CD8-positive, alpha-beta memory T cell (primary cell): Measurements from ENCODE around the gene AMIGO1. TPM values are rescaled to one million over a fixed set of nuclear protein-coding genes. Genes with fewer than 3 reads are reported as not detected.

Experiments
- CTCF ChIA-PET: fragments of 350-600 bp; sonication (Branson Sonifier 250); formaldehyde crosslinking; loops from one replicate; lab custom pipeline; 2021; ENCODE audit warnings: antibody characterized with exemption; lab: Charles Lee
- POLR2A ChIA-PET: fragments of 350-600 bp; sonication (Branson Sonifier 250); formaldehyde crosslinking; loops from one replicate; lab custom pipeline; 2021; ENCODE audit warnings: antibody characterized with exemption; lab: Charles Lee
- DNase-seq, 5 donors: peaks; one replicate each; pipeline versions ENCODE4 v3.0.0 to v3.0.0-alpha.2; 2020 to 2022; ENCODE audit warnings: mixed read lengths in 1 of 5
- H3K27ac ChIP-seq: one replicate; pipeline ENCODE4 v1.7.0; 2013; ENCODE audit warnings: low read depth, mild to moderate bottlenecking, low read length, moderate library complexity
- H3K27me3 ChIP-seq: 2 replicates; pipeline ENCODE4 v1.7.0; 2013; ENCODE audit warnings: low read length, mild to moderate bottlenecking; ENCODE audit not compliant: insufficient read depth, poor library complexity, severe bottlenecking
- H3K36me3 ChIP-seq: 2 replicates; pipeline ENCODE4 v1.7.0; 2013; ENCODE audit warnings: mild to moderate bottlenecking, low read length, moderate library complexity; ENCODE audit not compliant: insufficient read depth
- H3K4me1 ChIP-seq: 2 replicates; pipeline ENCODE4 v1.7.0; 2013; ENCODE audit warnings: mild to moderate bottlenecking, low read length, moderate library complexity; ENCODE audit not compliant: insufficient read depth
- H3K4me3 ChIP-seq: 2 replicates; pipeline ENCODE4 v1.7.0; 2013; ENCODE audit warnings: mild to moderate bottlenecking, low read length
- H3K9me3 ChIP-seq: 2 replicates; pipeline ENCODE4 v1.7.0; 2013; ENCODE audit warnings: mild to moderate bottlenecking, low read length
- H3K27ac Mint-ChIP-seq, 8 donors: one replicate each; pipeline ENCODE4 v1.8.0; 2020 to 2021; ENCODE audit warnings: mixed read lengths in 8 of 8, mild to moderate bottlenecking in 6 of 8, inconsistent platforms in 3 of 8, moderate library complexity in 3 of 8
- H3K27me3 Mint-ChIP-seq, 2 donors: one replicate each; pipeline ENCODE4 v1.8.0; 2020 to 2021; ENCODE audit warnings: mixed read lengths in 2 of 2, mild to moderate bottlenecking in 1 of 2, moderate library complexity in 1 of 2
- H3K36me3 Mint-ChIP-seq, 3 donors: one replicate each; pipeline ENCODE4 v1.8.0; 2020 to 2021; ENCODE audit warnings: mixed read lengths in 3 of 3, inconsistent platforms in 1 of 3, mild to moderate bottlenecking in 1 of 3
- H3K4me1 Mint-ChIP-seq, 3 donors: one replicate each; pipeline ENCODE4 v1.8.0; 2020 to 2021; ENCODE audit warnings: mixed read lengths in 3 of 3, inconsistent platforms in 1 of 3, mild to moderate bottlenecking in 1 of 3
- H3K4me3 Mint-ChIP-seq, 7 donors: one replicate each; pipeline ENCODE4 v1.8.0; 2020 to 2021; ENCODE audit warnings: mixed read lengths in 7 of 7, mild to moderate bottlenecking in 6 of 7, moderate library complexity in 4 of 7, inconsistent platforms in 2 of 7
- H3K9me3 Mint-ChIP-seq, 5 donors: one replicate each; pipeline ENCODE4 v1.8.0; 2020 to 2022; ENCODE audit warnings: mixed read lengths in 5 of 5, mild to moderate bottlenecking in 3 of 5, moderate library complexity in 2 of 5, inconsistent platforms in 1 of 5
- polyA plus RNA-seq: library from polyadenylated mRNA; unstranded; fragments of 300-500 nt; fragmentation: Illumina TruSeq; gene quantifications from one replicate; pipeline ENCODE4 v1.2.3, GENCODE V29; 2021
- total RNA-seq, 2 experiments: library from RNA; stranded (reverse); gene quantifications; one replicate each; pipeline ENCODE4 v1.2.3, GENCODE V29; 2021

Gene AMIGO1
- total and polyA plus RNA-seq, 3 experiments from 2014 or later: 4.0 to 20.2 (median 4.9) TPM

- Histone ChIP-seq H3K4me1 (peaks cover 71% of the 10 kb centered on the region), H3K36me3 (peaks cover 32% of the 10 kb centered on the region), H3K27ac (no peak overlapping the region), H3K9me3 (no peaks in the 10 kb centered on the region), H3K27me3 (no peaks in the 10 kb centered on the region), H3K4me3 (peak overlapping the region; percentile 87)
- Mint-ChIP-seq H3K4me1 (peaks cover 53 to 76% (median 65%) of the 10 kb centered on the region in 3 donors), H3K27ac (peak overlapping the region in 5 of 8 donors; percentile 24 to 95 (median 87)), H3K36me3 (peaks cover 5 to 50% (median 9%) of the 10 kb centered on the region in 3 donors), H3K9me3 (no peaks in the 10 kb centered on the region), H3K27me3 (no peaks in the 10 kb centered on the region), H3K4me3 (peak overlapping the region; percentile 46 to 98 (median 95))
- DNase-seq: no peak
- ChIA-PET POLR2A (no interaction called here), CTCF (interaction anchor here (0.9 to 32.5 kb wide), 4 partner anchors 12 to 38 kb away, joined by 3 to 1339 read pairs (median 203); partner anchors contain the start of genes AMIGO1, ATXN7L2 and GPR61)
Measured at GRCh38 chr1:109495738-109496137, 13.8 kb downstream of the AMIGO1 start.

DNA sequence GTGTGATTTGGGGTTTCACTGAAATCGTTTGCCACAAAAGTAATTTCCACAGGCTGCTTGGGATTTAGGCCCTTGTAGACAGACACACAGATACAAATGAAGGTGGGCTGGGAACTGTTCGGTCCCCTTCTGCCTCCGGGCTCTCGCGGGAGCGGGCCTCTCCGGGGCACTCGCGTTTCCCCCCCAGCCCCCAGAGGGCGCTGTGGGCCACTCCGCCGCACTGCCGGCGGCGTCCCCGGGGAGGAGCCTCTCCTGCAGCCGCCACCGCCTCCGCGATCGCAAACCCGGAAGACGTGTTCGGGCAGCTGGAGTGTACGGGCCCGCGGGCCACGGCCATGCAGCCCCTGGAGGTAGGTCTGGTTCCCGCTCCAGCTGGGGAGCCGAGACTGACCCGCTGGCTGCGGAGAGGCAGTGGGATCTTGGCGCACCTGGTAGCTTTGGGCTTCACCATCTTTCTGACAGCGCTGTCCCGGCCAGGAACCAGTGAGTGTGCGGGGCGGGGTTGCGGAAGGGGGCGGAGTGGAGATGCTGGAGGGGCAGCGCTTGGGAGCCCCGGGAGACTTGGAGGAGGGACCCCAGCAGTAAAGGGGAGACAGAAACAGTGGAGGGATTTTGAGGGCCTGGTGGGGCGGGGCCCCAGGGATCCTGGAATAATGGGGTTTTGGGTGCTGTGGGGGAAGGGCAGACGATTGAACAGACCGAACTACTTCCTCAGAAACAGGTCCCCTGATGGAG, 15.6 kb downstream of the AMIGO1 start, which contains the start of gene CYB561D1:
Gene CYB561D1, plus strand, starts transcription at position 290 of the 735 bp plus-strand sequence. Its CDS starts 46 bp downstream, at position 336.
- Mint-ChIP-seq H3K36me3 (peaks cover 5 to 48% (median 12%) of the 10 kb centered on the region in 3 donors), H3K4me1 (peaks cover 41 to 61% (median 52%) of the 10 kb centered on the region in 3 donors), H3K4me3 (peak within 1 kb of the TSS; percentile 92 to 98 (median 95)), H3K9me3 (no peaks in the 10 kb centered on the region), H3K27me3 (no peaks in the 10 kb centered on the region), H3K27ac (peak within 1 kb of the TSS; percentile 80 to 97 (median 90))
- peaks cover 29% of the 10 kb centered on the region for H3K36me3 ChIP-seq
- peak within 1 kb of the TSS; percentile 51 for H3K27ac ChIP-seq
- ChIA-PET POLR2A (interaction anchor here (0.9 to 2.7 kb wide), 6 partner anchors 9 to 280 kb away, joined by 3 to 20 read pairs (median 6); partner anchors contain the start of genes AMIGO1, ATXN7L2, GNAI3 and SARS1), CTCF (interaction anchor here (0.7 to 32.5 kb wide), 18 partner anchors 8 to 296 kb away, joined by 3 to 1339 read pairs (median 4); partner anchors contain the start of genes AMIGO1, ATXN7L2, GNAI3 and GPR61)
- H3K9me3 ChIP-seq: no peaks in the 10 kb centered on the region
- peaks cover 54% of the 10 kb centered on the region for H3K4me1 ChIP-seq
- DNase-seq: peak; percentile 85 to 92 (median 88)
- no peaks in the 10 kb centered on the region for H3K27me3 ChIP-seq
- H3K4me3 ChIP-seq: peak within 1 kb of the TSS; percentile 87

- POLR2A ChIA-PET: interaction anchor here (1.0 to 2.7 kb wide), 5 partner anchors 10 to 55 kb away, joined by 4 to 20 read pairs (median 6); partner anchors contain the start of genes AMIGO1 and GNAI3
- Mint-ChIP-seq H3K4me1 (peaks cover 37 to 55% (median 45%) of the 10 kb centered on the region in 3 donors), H3K27ac (peak overlapping the region in 2 of 8 donors; percentile 64 to 95), H3K4me3 (peak overlapping the region; percentile 92 to 98 (median 95)), H3K27me3 (no peaks in the 10 kb centered on the region), H3K36me3 (peaks cover 5 to 52% (median 12%) of the 10 kb centered on the region in 3 donors), H3K9me3 (no peaks in the 10 kb centered on the region)
- Histone ChIP-seq H3K27ac (no peak overlapping the region), H3K36me3 (peaks cover 32% of the 10 kb centered on the region), H3K9me3 (no peaks in the 10 kb centered on the region), H3K4me3 (no peak overlapping the region), H3K4me1 (peaks cover 46% of the 10 kb centered on the region), H3K27me3 (no peaks in the 10 kb centered on the region)
- CTCF ChIA-PET: interaction anchor here (1.0 to 32.5 kb wide), 16 partner anchors 10 to 297 kb away, joined by 3 to 1339 read pairs (median 5); partner anchors contain the start of genes AMIGO1, ATXN7L2, GNAI3 and GPR61
- no peak for DNase-seq
Measured at GRCh38 chr1:109493227-109493626, 16.3 kb downstream of the AMIGO1 start.

- H3K4me3 Mint-ChIP-seq: peak overlapping the region in 4 of 7 donors; percentile 8 to 92 (median 46)
- ChIA-PET CTCF (interaction anchor here (1.0 to 32.5 kb wide), 13 partner anchors 10 to 492 kb away, joined by 3 to 1339 read pairs (median 6); partner anchors contain the start of genes AHCYL1, AMIGO1, ATXN7L2 and GNAI3), POLR2A (interaction anchor here (1.0 to 2.7 kb wide), 3 partner anchors 17 to 40 kb away, joined by 4 to 20 read pairs (median 5); partner anchors contain the start of gene AMIGO1)
- Histone ChIP-seq H3K27me3 (no peaks in the 10 kb centered on the region), H3K4me1 (peaks cover 42% of the 10 kb centered on the region), H3K4me3 (no peak overlapping the region), H3K9me3 (no peaks in the 10 kb centered on the region), H3K27ac (no peak overlapping the region), H3K36me3 (peaks cover 30% of the 10 kb centered on the region)
- no peak overlapping the region for H3K27ac Mint-ChIP-seq
- no peaks in the 10 kb centered on the region for H3K9me3 Mint-ChIP-seq
- no peaks in the 10 kb centered on the region for H3K27me3 Mint-ChIP-seq
- no peak for DNase-seq
- H3K36me3 Mint-ChIP-seq: peaks cover 5 to 52% (median 11%) of the 10 kb centered on the region in 3 donors
- peaks cover 34 to 51% (median 40%) of the 10 kb centered on the region in 3 donors for H3K4me1 Mint-ChIP-seq
Measured at GRCh38 chr1:109492779-109493178, 16.7 kb downstream of the AMIGO1 start.

- peaks cover 25 to 40% (median 30%) of the 10 kb centered on the region in 3 donors for H3K4me1 Mint-ChIP-seq
Measured at GRCh38 chr1:109491372-109491771, 18.2 kb downstream of the AMIGO1 start.

DNA sequence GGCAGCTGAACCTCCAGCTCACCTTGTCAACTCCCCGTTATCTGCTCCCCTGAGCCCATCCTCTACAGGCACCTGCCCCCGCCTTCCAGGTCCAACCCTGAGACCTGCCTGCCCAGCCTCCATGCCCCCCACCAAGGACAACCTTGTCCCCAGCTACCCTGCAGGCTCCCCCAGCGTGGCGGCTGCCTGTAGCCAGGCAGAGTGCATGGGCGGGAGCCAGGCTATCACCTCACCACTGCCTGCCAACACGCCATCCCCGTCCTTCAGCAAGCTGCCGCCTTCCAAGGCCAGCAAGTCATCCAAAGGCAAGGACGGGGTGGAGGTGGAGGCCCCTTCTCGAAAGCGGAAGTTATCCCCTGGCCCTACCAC, 18.6 kb downstream of the AMIGO1 start:
- Histone ChIP-seq H3K9me3 (no peaks in the 10 kb centered on the region), H3K27me3 (no peaks in the 10 kb centered on the region), H3K4me3 (no peak overlapping the region), H3K27ac (no peak overlapping the region), H3K4me1 (peaks cover 23% of the 10 kb centered on the region), H3K36me3 (peaks cover 12% of the 10 kb centered on the region)
- peak overlapping the region in 1 of 7 donors; percentile 86 for H3K4me3 Mint-ChIP-seq
- H3K9me3 Mint-ChIP-seq: no peaks in the 10 kb centered on the region
- peaks cover under 1 to 47% (median 4%) of the 10 kb centered on the region in 3 donors for H3K36me3 Mint-ChIP-seq
- peaks cover 21 to 39% (median 26%) of the 10 kb centered on the region in 3 donors for H3K4me1 Mint-ChIP-seq
- ChIA-PET CTCF (interaction anchor here (0.7 to 32.5 kb wide), 15 partner anchors 11 to 248 kb away, joined by 3 to 1339 read pairs (median 4); partner anchors contain the start of genes AMIGO1, GNAI3, GPR61 and PSMA5), POLR2A (interaction anchor here (1.1 to 1.8 kb wide), 4 partner anchors 12 to 65 kb away, joined by 3 to 17 read pairs (median 4); no protein-coding TSS in a partner anchor)
- DNase-seq: no peak
- H3K27me3 Mint-ChIP-seq: no peaks in the 10 kb centered on the region
- peak overlapping the region in 2 of 8 donors; percentile 23 to 81 for H3K27ac Mint-ChIP-seq

More at GRCh38 chr1:109491372-109491771, 18.2 kb downstream of the AMIGO1 start:
- Histone ChIP-seq H3K36me3 (peaks cover 17% of the 10 kb centered on the region), H3K27me3 (no peaks in the 10 kb centered on the region), H3K4me1 (peaks cover 28% of the 10 kb centered on the region), H3K9me3 (no peaks in the 10 kb centered on the region), H3K27ac (no peak overlapping the region), H3K4me3 (no peak overlapping the region)
- Mint-ChIP-seq H3K4me3 (no peak overlapping the region), H3K36me3 (peaks cover 5 to 50% (median 8%) of the 10 kb centered on the region in 3 donors), H3K27me3 (no peaks in the 10 kb centered on the region), H3K9me3 (no peaks in the 10 kb centered on the region), H3K27ac (peak overlapping the region in 1 of 8 donors; percentile 33)
- ChIA-PET CTCF (interaction anchor here (0.9 to 32.5 kb wide), 17 partner anchors 9 to 493 kb away, joined by 3 to 1339 read pairs (median 5); partner anchors contain the start of genes AHCYL1, AMIGO1, ATXN7L2 and GNAI3), POLR2A (interaction anchor here (1.1 to 1.8 kb wide), 4 partner anchors 12 to 66 kb away, joined by 3 to 17 read pairs (median 4); no protein-coding TSS in a partner anchor)
- no peak for DNase-seq
